ENCODE measurements around the gene ZNF382.
"Not testable (repeated sequence)": the region's sequence is repeated elsewhere in the genome, so short reads cannot be mapped to it uniquely, and the experiment has no call there.

The ZNF382 gene

GRCh38 chr19:36605101-36605876 is at the start of gene ZNF382:
Gene ZNF382, plus strand, starts transcription at chr19:36605313. Its CDS starts 4,602 bp downstream, at chr19:36609915.
- DNase-seq: peak; percentile 92

DNA sequence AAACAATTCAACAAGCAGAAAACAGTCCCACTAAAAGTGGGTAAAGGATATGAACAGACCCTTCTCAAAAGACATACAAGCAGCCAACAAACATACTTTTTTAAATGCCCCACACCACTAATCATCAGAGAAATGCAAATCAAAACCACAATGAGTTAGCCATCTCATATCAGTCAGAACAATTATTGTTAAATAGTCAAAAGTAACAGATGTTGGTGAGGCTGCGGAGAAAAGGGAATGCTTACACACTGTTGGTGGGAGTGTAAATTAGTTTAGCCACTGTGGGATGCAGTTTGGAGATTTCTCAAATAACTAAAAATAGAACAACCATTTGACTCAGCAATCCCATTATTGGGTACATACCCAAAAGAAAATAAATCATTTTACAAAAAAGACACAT is 40.7 kb upstream of the ZNF382 start:
- DNase-seq: no peak

GRCh38 chr19:36572593-36573019 is 32.5 kb upstream of the ZNF382 start:
- no peak for DNase-seq

GRCh38 chr19:36573020-36573894 is 31.9 kb upstream of the ZNF382 start, which contains the start of gene ZNF529:
Gene ZNF529, minus strand, starts transcription at chr19:36573292. Its CDS starts 946 bp downstream, at chr19:36572346.
- DNase-seq: peak; percentile 88

DNA sequence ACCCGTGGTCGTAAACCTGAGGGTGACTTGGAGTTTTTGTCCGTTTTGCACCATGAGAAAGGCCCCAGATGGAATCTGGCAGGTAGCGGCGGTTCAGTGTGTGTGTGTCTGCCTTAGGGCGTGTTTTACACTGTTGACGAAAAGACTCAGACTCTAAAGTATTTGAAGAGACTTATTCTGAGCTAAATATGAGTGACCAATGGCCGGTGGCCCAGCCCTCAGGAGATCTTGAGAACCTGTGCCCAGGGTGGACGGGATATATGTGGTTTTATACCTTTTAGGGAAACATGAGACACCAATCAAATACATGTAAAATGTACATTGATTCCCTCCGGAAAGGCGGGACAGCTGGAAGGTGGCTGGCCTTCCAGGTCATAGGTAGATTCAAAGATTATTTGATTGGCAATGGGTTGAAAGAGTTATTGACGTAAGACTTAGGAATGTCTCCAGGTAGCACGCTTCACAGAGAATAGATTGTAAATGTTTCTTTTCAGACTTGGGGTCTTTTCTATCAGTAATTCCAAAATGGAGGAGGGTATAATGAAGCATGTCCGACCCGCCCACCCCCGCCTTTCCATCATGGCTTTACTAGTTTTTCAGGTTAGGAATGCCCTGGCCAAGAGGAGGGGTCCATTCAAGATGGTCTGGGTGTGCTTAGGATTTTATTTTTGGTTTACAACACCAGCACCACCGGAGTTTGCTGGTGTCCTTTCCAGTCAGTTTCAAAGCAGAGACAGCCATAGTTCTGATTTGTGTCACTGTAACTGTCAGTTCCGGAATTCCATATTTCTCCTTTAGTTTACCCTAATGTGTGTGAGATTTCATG is 31.0 kb upstream of the ZNF382 start:
- no peak for DNase-seq

DNA sequence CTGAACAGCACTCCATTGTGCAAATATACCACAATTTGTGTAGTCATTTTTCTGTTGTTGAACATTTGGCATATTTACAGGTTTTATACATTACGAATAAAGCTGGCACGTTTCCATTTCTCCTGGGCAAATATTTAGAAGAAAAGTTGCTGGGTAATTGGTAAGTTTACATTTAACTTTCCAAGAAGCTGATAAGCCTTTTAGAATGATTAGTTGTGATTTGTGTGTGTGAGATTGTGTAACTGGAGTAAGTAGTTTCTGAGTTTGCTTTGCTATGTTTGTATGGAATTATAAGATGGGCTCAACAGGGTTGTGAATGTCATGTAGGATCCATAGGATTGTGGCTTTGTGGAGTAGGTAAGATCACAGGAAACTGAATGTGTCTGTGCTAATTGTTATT is 30.4 kb upstream of the ZNF382 start:
- DNase-seq: no peak

DNA sequence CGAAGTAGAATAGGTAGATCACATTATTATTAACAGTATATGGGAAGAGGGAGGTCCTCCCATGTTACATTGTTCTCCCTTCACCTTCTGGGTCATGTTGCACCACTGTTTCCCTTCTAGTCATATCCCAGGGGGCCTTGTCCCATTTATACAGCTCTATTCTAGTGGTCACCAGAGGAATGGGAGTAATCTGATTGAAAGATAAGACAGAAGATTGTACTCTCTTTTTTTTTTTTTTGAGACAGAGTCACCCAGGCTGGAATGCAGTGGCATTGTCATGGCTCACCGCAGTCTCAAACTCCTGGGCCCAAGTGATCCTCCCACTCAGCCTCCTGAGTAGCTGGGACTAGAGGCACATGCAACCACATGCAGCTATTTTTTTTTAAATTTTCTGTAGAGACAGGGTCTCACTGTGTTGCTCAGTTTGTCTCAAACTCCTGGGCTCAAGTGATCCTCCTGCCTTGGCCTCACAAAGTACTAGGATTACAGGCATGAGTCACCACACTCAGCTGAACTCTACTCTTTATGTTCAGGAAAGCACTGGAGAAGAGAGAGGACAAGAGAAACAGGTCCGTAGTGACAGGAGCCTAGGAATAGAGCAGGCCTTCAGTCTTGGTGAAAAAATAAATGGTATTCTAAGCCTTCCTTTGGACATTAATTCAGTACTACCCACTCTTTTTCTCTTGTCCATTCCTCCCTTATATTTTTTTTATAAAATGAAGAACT is 27.7 kb upstream of the ZNF382 start:
- no peak for DNase-seq

DNA sequence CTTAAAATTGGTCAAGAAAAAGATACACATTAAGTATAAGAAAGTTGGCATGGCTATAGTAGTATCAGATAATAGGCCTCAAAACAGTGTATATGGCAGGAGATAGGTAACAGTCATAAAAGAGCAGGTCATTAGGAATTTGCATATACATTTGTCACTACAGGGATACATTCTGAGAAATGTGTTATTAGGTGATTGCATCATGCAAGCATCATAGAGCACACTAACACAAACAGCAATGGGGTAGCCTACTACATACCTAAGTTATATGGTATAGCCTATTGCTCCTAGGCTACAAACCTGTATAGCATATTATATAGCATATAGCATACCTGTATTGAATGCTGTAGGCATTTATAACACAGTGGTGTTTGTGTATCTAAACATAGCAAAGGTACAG is 25.9 kb upstream of the ZNF382 start:
- no peak for DNase-seq

DNA sequence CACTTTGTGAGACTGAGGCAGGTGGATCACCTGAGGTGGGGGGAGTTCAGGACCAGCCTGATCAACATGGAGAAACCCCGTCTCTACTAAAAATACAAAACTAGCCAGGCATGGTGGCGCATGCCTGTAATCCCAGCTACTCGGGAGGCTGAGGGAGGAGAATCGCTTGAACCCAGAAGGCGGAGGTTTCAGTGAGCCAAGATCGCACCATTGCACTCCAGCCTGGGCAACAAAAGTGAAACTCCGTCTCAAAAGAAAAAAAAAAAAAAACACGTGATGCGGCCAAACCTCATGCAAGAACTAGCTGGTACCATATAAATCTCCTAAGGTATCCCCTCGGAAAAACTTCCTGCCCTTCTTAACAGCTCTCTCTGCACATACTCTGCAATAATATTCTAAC is 2.4 kb upstream of the ZNF382 start:
- DNase-seq: not testable (repeated sequence)

- peak; percentile 92 for DNase-seq
These were observed 435 bp upstream of the ZNF382 start for GRCh38 chr19:36604656-36605100.

DNA sequence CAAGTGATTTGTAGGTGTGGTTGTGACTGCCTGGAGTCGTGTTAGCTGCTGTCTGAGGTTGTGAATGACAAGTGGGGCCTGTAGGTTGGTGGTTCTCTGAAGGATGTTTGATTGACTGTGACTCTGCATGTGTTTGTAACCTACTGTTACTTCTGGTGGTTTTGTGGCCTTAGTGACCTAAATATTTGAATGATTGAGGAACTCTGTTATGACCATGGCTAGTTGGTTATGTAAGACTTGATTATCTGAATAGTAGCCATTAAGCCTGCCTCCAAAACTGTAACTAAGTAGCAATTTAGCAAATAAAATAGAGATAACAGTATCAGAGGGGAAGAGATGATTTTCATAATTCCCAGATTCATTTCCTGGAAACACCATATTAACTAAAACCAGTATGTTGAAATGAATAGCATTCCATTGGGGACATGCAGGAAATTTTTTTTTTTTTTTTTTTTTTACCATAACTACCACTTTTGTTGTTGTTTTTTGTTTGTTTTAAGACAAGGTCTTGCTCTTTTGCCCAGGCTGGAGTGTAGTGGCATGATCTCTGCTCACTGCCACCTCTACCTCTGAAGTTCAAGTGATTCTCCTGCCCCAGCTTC is 865 bp downstream of the ZNF382 start:
- DNase-seq: no peak

- DNase-seq: no peak
These were observed 21.9 kb downstream of the ZNF382 start for GRCh38 chr19:36627057-36627456.

GRCh38 chr19:36635342-36635741 is 30.2 kb downstream of the ZNF382 start:
- no peak for DNase-seq

- DNase-seq: no peak
These were observed 33.9 kb downstream of the ZNF382 start for GRCh38 chr19:36638862-36639510.

DNA sequence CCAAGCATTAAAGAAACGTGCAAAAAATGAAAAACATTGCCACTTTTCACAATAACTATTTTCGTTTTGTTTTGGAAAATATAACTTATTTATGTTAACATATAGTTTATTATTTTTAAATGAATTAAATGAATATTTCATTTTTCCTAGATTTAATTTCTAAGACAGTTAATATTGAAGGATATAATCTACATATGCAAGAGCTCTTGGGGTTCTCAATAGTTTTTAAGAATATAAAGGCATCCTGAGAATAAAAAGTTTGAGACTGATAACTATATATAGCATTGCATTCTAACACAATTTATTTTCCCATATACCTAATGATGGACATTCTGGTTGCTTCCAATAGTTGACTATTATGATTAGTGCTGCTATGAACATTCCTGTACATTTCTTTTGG is 41.6 kb downstream of the ZNF382 start:
- DNase-seq: no peak

DNA sequence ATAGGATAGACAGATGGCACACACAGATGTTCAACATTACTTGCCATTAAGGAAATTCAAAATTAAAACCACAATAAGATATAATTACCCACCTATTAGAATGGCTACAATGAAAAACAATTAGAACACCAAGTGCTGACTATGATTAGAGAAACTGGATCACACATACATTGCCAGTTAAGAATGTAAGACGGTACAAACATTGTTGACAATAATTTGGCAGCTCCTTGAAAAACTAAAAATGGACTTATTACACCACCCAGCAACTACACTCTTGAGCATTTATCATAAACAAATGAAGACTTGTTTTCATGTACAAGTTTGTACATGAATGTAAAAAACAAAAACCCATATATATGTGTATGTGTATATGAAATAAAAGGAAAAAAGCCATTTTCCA is 47.8 kb downstream of the ZNF382 start:
- no peak for DNase-seq

DNA sequence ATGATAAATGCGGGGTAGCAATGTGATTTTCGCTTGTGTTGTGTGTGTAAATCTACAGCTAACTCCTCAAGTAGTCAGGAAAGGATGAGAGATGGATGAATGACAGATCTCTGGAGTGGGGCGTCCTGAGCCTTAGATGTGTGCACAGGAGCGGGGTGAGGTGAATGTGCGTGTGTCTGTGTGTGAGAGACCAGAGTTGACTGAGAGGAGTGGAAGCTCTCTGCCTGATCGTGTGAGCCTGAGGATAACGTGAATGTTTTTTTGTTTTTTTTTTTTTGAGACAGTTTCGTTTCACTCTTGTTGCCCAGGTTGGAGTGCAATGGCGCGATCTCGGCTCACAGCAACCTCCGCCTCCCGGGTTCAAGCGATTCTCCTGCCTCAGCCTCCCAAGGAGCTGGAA is 60.7 kb downstream of the ZNF382 start:
- no peak for DNase-seq

- no peak for DNase-seq
These were observed 63.5 kb downstream of the ZNF382 start for GRCh38 chr19:36668646-36669045.

- no peak for DNase-seq
These were observed 67.3 kb downstream of the ZNF382 start for GRCh38 chr19:36672368-36672767.

- DNase-seq: no peak
These were observed 69.1 kb downstream of the ZNF382 start for GRCh38 chr19:36674201-36674600.

- no peak for DNase-seq
These were observed 74.3 kb downstream of the ZNF382 start for GRCh38 chr19:36679455-36679854.
